OCI-LY3 (cell line): Measurements from ENCODE around the gene ZNF346.
"Not testable (repeated sequence)": the region's sequence is repeated elsewhere in the genome, so short reads cannot be mapped to it uniquely, and the experiment has no call there.

Experiments
- H2AFZ ChIP-seq: fragments of 200-600, 300-600 bp; shearing (Covaris generic); 2 replicates; pipeline ENCODE4 v1.6.0; 2014; ENCODE audit warnings: antibody characterized with exemption, low read depth, low read length
- H3K27ac ChIP-seq: fragments of 200-600, 300-600 bp; sonication (generic); 2 replicates; pipeline ENCODE4 v1.5.1; 2014; ENCODE audit warnings: mild to moderate bottlenecking, low read length, moderate library complexity, mixed read lengths
- H3K27me3 ChIP-seq: fragments of 200-600, 300-600 bp; sonication (generic); 2 replicates; pipeline ENCODE4 v1.6.1; 2014; ENCODE audit warnings: low read depth, low read length, mixed read lengths
- H3K36me3 ChIP-seq: fragments of 200-600, 300-600 bp; sonication (generic); replicated peaks from 2 replicates; pipeline ENCODE3; 2014; ENCODE audit warnings: low read depth, low read length, mixed read lengths
- H3K4me1 ChIP-seq: fragments of 300-600, 200-600 bp; sonication (generic); 2 replicates; pipeline ENCODE4 v1.6.1; 2014; ENCODE audit warnings: low read length, mixed read lengths
- H3K4me2 ChIP-seq: fragments of 200-600, 300-600 bp; sonication (generic); 2 replicates; pipeline ENCODE4 v1.6.1; 2014; ENCODE audit warnings: low read length, mixed read lengths
- H3K4me3 ChIP-seq: fragments of 300-600, 200-600 bp; sonication (generic); 2 replicates; pipeline ENCODE4 v1.5.1; 2014; ENCODE audit warnings: antibody characterized with exemption, mild to moderate bottlenecking, low read length, moderate library complexity
- H3K79me2 ChIP-seq: fragments of 300-600, 200-600 bp; shearing (Covaris generic); 2 replicates; pipeline ENCODE4 v1.6.1; 2014; ENCODE audit warnings: mild to moderate bottlenecking, low read length, mixed read lengths
- H3K9ac ChIP-seq: fragments of 300-600, 200-600 bp; shearing (Covaris generic); 2 replicates; pipeline ENCODE4 v1.6.0; 2014; ENCODE audit warnings: mild to moderate bottlenecking, low read length, moderate library complexity
- H3K9me3 ChIP-seq: fragments of 200-600, 300-600 bp; shearing (Covaris generic); 2 replicates; pipeline ENCODE4 v1.6.1; 2014; ENCODE audit warnings: low read length, mixed read lengths; ENCODE audit not compliant: insufficient read depth
- H4K20me1 ChIP-seq: fragments of 200-600, 300-600 bp; sonication (generic); 2 replicates; pipeline ENCODE4 v1.6.1; 2016; ENCODE audit warnings: low read length, mixed read lengths; ENCODE audit not compliant: insufficient read depth
- CTCF ChIP-seq: fragments of 200-600, 300-600 bp; sonication (generic); IDR thresholded peaks from 2 replicates; pipeline ENCODE4 v1.5.1; 2014; ENCODE audit warnings: antibody characterized with exemption, low read length, low read depth
- EZH2phosphoT487 ChIP-seq: fragments of 200-600 bp; shearing (Covaris generic); IDR thresholded peaks from 2 replicates; pipeline ENCODE4 v1.6.1; 2018; ENCODE audit warnings: antibody characterized with exemption, mixed run types, low read depth

Gene ZNF346

GRCh38 chr5:176998828-176999227 is 23.7 kb upstream of the ZNF346 start:
- Histone ChIP-seq H2AFZ (no peak overlapping the region), H4K20me1 (peaks cover 87% of the 10 kb centered on the region), H3K9me3 (no peaks in the 10 kb centered on the region), H3K36me3 (peaks cover 7% of the 10 kb centered on the region), H3K4me3 (no peak overlapping the region), H3K27me3 (no peaks in the 10 kb centered on the region), H3K4me2 (no peak overlapping the region), H3K27ac (no peak overlapping the region), H3K4me1 (peaks cover 31% of the 10 kb centered on the region), H3K79me2 (peaks cover 100% of the 10 kb centered on the region), H3K9ac (no peak overlapping the region)
- no peak for TF ChIP-seq EZH2phosphoT487
- no peak for TF ChIP-seq CTCF

- not testable (repeated sequence) for H3K27me3 ChIP-seq, H3K9me3 ChIP-seq, H3K4me3 ChIP-seq, H2AFZ ChIP-seq, H3K36me3 ChIP-seq, H3K9ac ChIP-seq, H3K4me2 ChIP-seq, H3K27ac ChIP-seq
- Histone ChIP-seq H3K79me2 (peaks cover 100% of the 10 kb centered on the region), H3K4me1 (peaks cover 31% of the 10 kb centered on the region), H4K20me1 (peaks cover 87% of the 10 kb centered on the region)
Observed at GRCh38 chr5:176999526-176999925, 23.0 kb upstream of the ZNF346 start.

- Histone ChIP-seq H3K9ac (no peak overlapping the region), H3K27me3 (no peaks in the 10 kb centered on the region), H4K20me1 (peaks cover 61% of the 10 kb centered on the region), H3K4me2 (no peak overlapping the region), H3K36me3 (peaks cover 3% of the 10 kb centered on the region), H3K27ac (no peak overlapping the region), H3K4me1 (peaks cover 17% of the 10 kb centered on the region), H3K4me3 (no peak overlapping the region), H3K79me2 (peaks cover 79% of the 10 kb centered on the region), H2AFZ (no peak overlapping the region), H3K9me3 (no peaks in the 10 kb centered on the region)
- TF ChIP-seq CTCF (no peak), EZH2phosphoT487 (no peak)
Observed at GRCh38 chr5:177003649-177004048, 18.8 kb upstream of the ZNF346 start.

- Histone ChIP-seq H2AFZ (no peak overlapping the region), H3K4me2 (peak overlapping the region; percentile 94), H3K9ac (peak overlapping the region; percentile 92), H3K4me1 (peaks cover 17% of the 10 kb centered on the region), H3K27me3 (no peaks in the 10 kb centered on the region), H3K79me2 (peaks cover 66% of the 10 kb centered on the region), H3K27ac (no peak overlapping the region), H3K9me3 (no peaks in the 10 kb centered on the region), H3K36me3 (peaks cover 3% of the 10 kb centered on the region), H3K4me3 (peak overlapping the region; percentile 92), H4K20me1 (peaks cover 49% of the 10 kb centered on the region)
- TF ChIP-seq EZH2phosphoT487 (no peak), CTCF (no peak)
Observed at GRCh38 chr5:177004961-177005360, 17.5 kb upstream of the ZNF346 start.
